Karpas-422 (cell line): ENCODE data around the gene GID4. TPM values are rescaled to one million over a fixed set of nuclear protein-coding genes. Genes with fewer than 3 reads are reported as not detected.

Experiments
- DNase-seq: peaks from one replicate; pipeline ENCODE4 v3.0.0-alpha.2; 2015
- H2AFZ ChIP-seq: fragments of 200-600 bp; sonication (generic); 2 replicates; pipeline ENCODE4 v1.6.1; 2014; ENCODE audit warnings: antibody characterized with exemption, low read length, mixed read lengths
- H3K27ac ChIP-seq: fragments of 200-600 bp; sonication (generic); 2 replicates; pipeline ENCODE4 v1.5.1; 2014; ENCODE audit warnings: mild to moderate bottlenecking, low read length, moderate library complexity
- H3K27me3 ChIP-seq: fragments of 200-600 bp; sonication (generic); 2 replicates; pipeline ENCODE4 v1.6.1; 2014; ENCODE audit warnings: low read length, mixed read lengths
- H3K36me3 ChIP-seq: fragments of 200-600 bp; sonication (generic); 2 replicates; pipeline ENCODE4 v1.6.1; 2014; ENCODE audit warnings: low read length, mixed read lengths; ENCODE audit not compliant: insufficient read depth
- H3K4me1 ChIP-seq: fragments of 200-600 bp; sonication (generic); 2 replicates; pipeline ENCODE4 v1.6.1; 2014; ENCODE audit warnings: mild to moderate bottlenecking, low read length, mixed read lengths
- H3K4me2 ChIP-seq: fragments of 200-600 bp; sonication (generic); 2 replicates; pipeline ENCODE4 v1.6.1; 2014; ENCODE audit warnings: low read length, low read depth, mild to moderate bottlenecking; ENCODE audit not compliant: poor library complexity, severe bottlenecking
- H3K4me3 ChIP-seq: fragments of 200-600 bp; sonication (generic); 2 replicates; pipeline ENCODE4 v1.5.1; 2014; ENCODE audit warnings: mild to moderate bottlenecking, antibody characterized with exemption, low read length, mixed read lengths
- H3K79me2 ChIP-seq: fragments of 200-600 bp; sonication (generic); 2 replicates; pipeline ENCODE4 v1.6.1; 2014; ENCODE audit warnings: mild to moderate bottlenecking, low read length, mixed read lengths
- H3K9ac ChIP-seq: fragments of 200-600 bp; sonication (generic); 2 replicates; pipeline ENCODE4 v1.6.0; 2014; ENCODE audit warnings: low read length
- H3K9me2 ChIP-seq: fragments of 200-600 bp; sonication (generic), shearing (Covaris generic); replicated peaks from 2 replicates; pipeline ENCODE4 v1.6.0; 2014; ENCODE audit warnings: mild to moderate bottlenecking, low read length, moderate library complexity; ENCODE audit not compliant: insufficient read depth
- H3K9me3 ChIP-seq: fragments of 300-700, 200-600 bp; sonication (generic); 2 replicates; pipeline ENCODE4 v1.6.1; 2014; ENCODE audit warnings: low read length, mixed read lengths
- H4K20me1 ChIP-seq: fragments of 200-600 bp; sonication (generic); 2 replicates; pipeline ENCODE4 v1.6.1; 2014; ENCODE audit warnings: mild to moderate bottlenecking, antibody characterized with exemption, low read length, low read depth; ENCODE audit not compliant: insufficient read depth
- total RNA-seq: library from RNA; depleted of rRNA; stranded (reverse); fragments of >200 nt; shearing (Covaris generic); gene quantifications from 2 replicates; pipeline ENCODE4 v1.2.3, GENCODE V29; 2014; ENCODE audit warnings: low replicate concordance

GID4 gene
- total RNA-seq, 1 experiment from 2014 or later, result 8.9 TPM

- H3K4me1 ChIP-seq, result peaks cover 21% of the 10 kb centered on the region
- no peak overlapping the region for H3K9ac ChIP-seq
- no peaks in the 10 kb centered on the region for H3K9me2 ChIP-seq
- peaks cover 3% of the 10 kb centered on the region; the same call in 1 of the 2 replicates for H4K20me1 ChIP-seq
- no peak for DNase-seq
- H3K27ac ChIP-seq, result no peak overlapping the region
- H3K9me3 ChIP-seq, result no peaks in the 10 kb centered on the region
- H2AFZ ChIP-seq, result no peak overlapping the region
- no peak overlapping the region for H3K4me2 ChIP-seq
- no peaks in the 10 kb centered on the region for H3K27me3 ChIP-seq
- H3K4me3 ChIP-seq, result no peak overlapping the region
- H3K79me2 ChIP-seq, result no peaks in the 10 kb centered on the region
- H3K36me3 ChIP-seq, result no peaks in the 10 kb centered on the region
These were observed 39.7 kb upstream of the GID4 start for GRCh38 chr17:17999364-18000029.

- H3K9me2 ChIP-seq, result no peaks in the 10 kb centered on the region
- no peak overlapping the region for H3K9ac ChIP-seq
- no peak overlapping the region for H3K4me2 ChIP-seq
These were observed 39.2 kb upstream of the GID4 start for GRCh38 chr17:18000030-18000408.

GRCh38 chr17:18002171-18002570 lies 37.0 kb upstream of the GID4 start:
- Histone ChIP-seq H4K20me1 (peaks cover 3% of the 10 kb centered on the region; the same call in 1 of the 2 replicates), H2AFZ (no peak overlapping the region), H3K4me3 (no peak overlapping the region), H3K9ac (no peak overlapping the region), H3K27me3 (no peaks in the 10 kb centered on the region), H3K9me3 (no peaks in the 10 kb centered on the region), H3K79me2 (no peaks in the 10 kb centered on the region), H3K36me3 (peaks cover 4% of the 10 kb centered on the region), H3K27ac (no peak overlapping the region), H3K4me1 (peaks cover 19% of the 10 kb centered on the region), H3K9me2 (no peaks in the 10 kb centered on the region), H3K4me2 (no peak overlapping the region)
- no peak for DNase-seq

More at GRCh38 chr17:18000030-18000408, 39.2 kb upstream of the GID4 start:
- Histone ChIP-seq H3K4me3 (no peak overlapping the region), H3K79me2 (no peaks in the 10 kb centered on the region), H3K9me3 (no peaks in the 10 kb centered on the region), H2AFZ (no peak overlapping the region), H3K36me3 (no peaks in the 10 kb centered on the region), H3K27me3 (no peaks in the 10 kb centered on the region), H3K27ac (no peak overlapping the region), H4K20me1 (peaks cover 3% of the 10 kb centered on the region; the same call in 1 of the 2 replicates), H3K4me1 (peaks cover 19% of the 10 kb centered on the region)
- DNase-seq, result no peak

GRCh38 chr17:18004345-18004744 lies 34.9 kb upstream of the GID4 start:
- Histone ChIP-seq H4K20me1 (peaks cover 3% of the 10 kb centered on the region; the same call in 1 of the 2 replicates), H3K27me3 (no peaks in the 10 kb centered on the region), H3K27ac (no peak overlapping the region), H3K9me3 (no peaks in the 10 kb centered on the region), H3K4me3 (no peak overlapping the region), H2AFZ (no peak overlapping the region), H3K36me3 (peaks cover 4% of the 10 kb centered on the region), H3K4me2 (no peak overlapping the region), H3K79me2 (no peaks in the 10 kb centered on the region), H3K9me2 (no peaks in the 10 kb centered on the region), H3K4me1 (peaks cover 19% of the 10 kb centered on the region), H3K9ac (no peak overlapping the region)
- DNase-seq, result no peak

GRCh38 chr17:18004884-18005305 lies 34.3 kb upstream of the GID4 start:
- Histone ChIP-seq H3K4me1 (peaks cover 19% of the 10 kb centered on the region), H3K27ac (no peak overlapping the region), H3K4me3 (no peak overlapping the region), H3K4me2 (no peak overlapping the region), H3K9ac (no peak overlapping the region), H3K79me2 (no peaks in the 10 kb centered on the region), H3K9me2 (no peaks in the 10 kb centered on the region), H3K9me3 (no peaks in the 10 kb centered on the region), H4K20me1 (peaks cover 3% of the 10 kb centered on the region; the same call in 1 of the 2 replicates), H3K27me3 (no peaks in the 10 kb centered on the region), H3K36me3 (peaks cover 4% of the 10 kb centered on the region), H2AFZ (no peak overlapping the region)
- DNase-seq, result no peak

GRCh38 chr17:18005496-18005895 lies 33.7 kb upstream of the GID4 start:
- Histone ChIP-seq H4K20me1 (peaks cover 3% of the 10 kb centered on the region; the same call in 1 of the 2 replicates), H3K9ac (no peak overlapping the region), H3K9me2 (no peaks in the 10 kb centered on the region), H3K27ac (no peak overlapping the region), H3K79me2 (no peaks in the 10 kb centered on the region), H2AFZ (no peak overlapping the region), H3K4me3 (no peak overlapping the region), H3K4me2 (no peak overlapping the region), H3K27me3 (no peaks in the 10 kb centered on the region), H3K36me3 (peaks cover 4% of the 10 kb centered on the region), H3K4me1 (peaks cover 19% of the 10 kb centered on the region), H3K9me3 (no peaks in the 10 kb centered on the region)
- DNase-seq, result no peak

GRCh38 chr17:18006495-18007239 lies 32.5 kb upstream of the GID4 start:
- no peak overlapping the region for H3K9ac ChIP-seq
- H3K9me2 ChIP-seq, result no peaks in the 10 kb centered on the region
- H3K27me3 ChIP-seq, result no peaks in the 10 kb centered on the region
- no peak overlapping the region for H3K4me2 ChIP-seq
- no peaks in the 10 kb centered on the region for H3K79me2 ChIP-seq
- H2AFZ ChIP-seq, result no peak overlapping the region
- H3K27ac ChIP-seq, result no peak overlapping the region
- H3K36me3 ChIP-seq, result peaks cover 4% of the 10 kb centered on the region
- no peak for DNase-seq
- H3K4me3 ChIP-seq, result no peak overlapping the region
- H3K9me3 ChIP-seq, result no peaks in the 10 kb centered on the region
- peaks cover 19% of the 10 kb centered on the region for H3K4me1 ChIP-seq
- H4K20me1 ChIP-seq, result peaks cover 6% of the 10 kb centered on the region; the same call in 1 of the 2 replicates

- DNase-seq, result no peak
- no peaks in the 10 kb centered on the region for H3K27me3 ChIP-seq
- H3K4me1 ChIP-seq, result peaks cover 10% of the 10 kb centered on the region
- no peaks in the 10 kb centered on the region for H3K9me2 ChIP-seq
- H3K4me3 ChIP-seq, result no peak overlapping the region
- H3K9ac ChIP-seq, result no peak overlapping the region
- no peak overlapping the region for H2AFZ ChIP-seq
- no peaks in the 10 kb centered on the region for H3K9me3 ChIP-seq
- H3K27ac ChIP-seq, result no peak overlapping the region
- H4K20me1 ChIP-seq, result 0 out of 2 replicates have a peak, but pooled peaks cover 3% of the 10 kb centered on the region
- H3K36me3 ChIP-seq, result peaks cover 11% of the 10 kb centered on the region
- H3K4me2 ChIP-seq, result no peak overlapping the region
- no peaks in the 10 kb centered on the region for H3K79me2 ChIP-seq
These were observed 30.5 kb upstream of the GID4 start for GRCh38 chr17:18008496-18009268.
